ENCODE data around the gene NR2F1-AS1.
A peak's percentile ranks its signal among the peaks of the same experiment; 100 is the strongest.

NR2F1-AS1 gene

GRCh38 chr5:93586736-93587596, 5.9 kb upstream of the NR2F1-AS1 start:
- no peak for DNase-seq (ENCODE audit: low spot score)
- no peak overlapping the region for H3K27ac ChIP-seq
- TF ChIP-seq CTCF (conservative IDR thresholded peaks at IDR 0.05; ENCODE audit: low read depth), result no peak
- ChIA-PET POLR2A (ENCODE audit: low non-redundant PET) (interaction anchor here (0.7 kb wide), 1 partner anchor 78 kb away, joined by 5 read pairs; no protein-coding TSS in a partner anchor), CTCF (interaction anchor here (0.6 to 0.7 kb wide), 3 partner anchors 526 to 1522 kb away, joined by 3 to 9 read pairs (median 4); no protein-coding TSS in a partner anchor)

- CTCF ChIA-PET, result interaction anchor here (0.7 kb wide), 1 partner anchor 325 kb away, joined by 3 read pairs; no protein-coding TSS in a partner anchor
- no peak for TF ChIP-seq CTCF (conservative IDR thresholded peaks at IDR 0.05; ENCODE audit: low read depth)
- POLR2A ChIA-PET (ENCODE audit: low non-redundant PET), result no interaction called here
- no peak for DNase-seq (ENCODE audit: low spot score)
- no peak overlapping the region for H3K27ac ChIP-seq
These were observed 4.9 kb upstream of the NR2F1-AS1 start for GRCh38 chr5:93585767-93586385.

- CTCF ChIA-PET, result interaction anchor here (0.6 to 0.7 kb wide), 3 partner anchors 22 to 1383 kb away, joined by 3 read pairs; no protein-coding TSS in a partner anchor
- H3K27ac ChIP-seq, result no peak overlapping the region
- no peak for TF ChIP-seq CTCF (conservative IDR thresholded peaks at IDR 0.05; ENCODE audit: low read depth)
- POLR2A ChIA-PET (ENCODE audit: low non-redundant PET), result no interaction called here
- peak; percentile 20 for DNase-seq (ENCODE audit: low spot score)
These were observed 4.2 kb upstream of the NR2F1-AS1 start for GRCh38 chr5:93585041-93585766.

- ChIA-PET CTCF (interaction anchor here (0.6 to 0.7 kb wide), 2 partner anchors 23 to 1384 kb away, joined by 3 read pairs; no protein-coding TSS in a partner anchor), POLR2A (ENCODE audit: low non-redundant PET) (no interaction called here)
- H3K27ac ChIP-seq, result no peak overlapping the region
- DNase-seq (ENCODE audit: low spot score), result no peak
- TF ChIP-seq CTCF (conservative IDR thresholded peaks at IDR 0.05; ENCODE audit: low read depth), result no peak
These were observed 3.6 kb upstream of the NR2F1-AS1 start for GRCh38 chr5:93584596-93585040.

- peak; percentile 36 for DNase-seq (ENCODE audit: low spot score)
- no peak overlapping the region for H3K27ac ChIP-seq
- no peak for TF ChIP-seq CTCF (conservative IDR thresholded peaks at IDR 0.05; ENCODE audit: low read depth)
- CTCF ChIA-PET, result interaction anchor here (0.6 to 0.7 kb wide), 2 partner anchors 24 to 1384 kb away, joined by 3 read pairs; no protein-coding TSS in a partner anchor
- POLR2A ChIA-PET (ENCODE audit: low non-redundant PET), result no interaction called here
These were observed 3.0 kb upstream of the NR2F1-AS1 start for GRCh38 chr5:93583768-93584595.
